GM18505 (cell line): ENCODE data around the gene IL20RB.

Experiments
- ATAC-seq: cut with Tn5 transposase; IDR thresholded peaks from one replicate; pipeline ENCODE4 v1.9.1; 2021; ENCODE audit not compliant: unreplicated experiment
- POLR2A ChIP-seq: IDR thresholded peaks from 4 replicates; pipeline ENCODE4 v1.6.1; 2011; ENCODE audit warnings: borderline replicate concordance; ENCODE audit not compliant: insufficient read depth, insufficient read length; ENCODE audit errors: extremely low read depth

IL20RB gene

GRCh38 chr3:136931606-136932005 is 26.2 kb upstream of the IL20RB start:
- TF ChIP-seq POLR2A, result no peak
- no peak for ATAC-seq

GRCh38 chr3:136932523-136932922 is 25.3 kb upstream of the IL20RB start:
- no peak for TF ChIP-seq POLR2A
- no peak for ATAC-seq

DNA sequence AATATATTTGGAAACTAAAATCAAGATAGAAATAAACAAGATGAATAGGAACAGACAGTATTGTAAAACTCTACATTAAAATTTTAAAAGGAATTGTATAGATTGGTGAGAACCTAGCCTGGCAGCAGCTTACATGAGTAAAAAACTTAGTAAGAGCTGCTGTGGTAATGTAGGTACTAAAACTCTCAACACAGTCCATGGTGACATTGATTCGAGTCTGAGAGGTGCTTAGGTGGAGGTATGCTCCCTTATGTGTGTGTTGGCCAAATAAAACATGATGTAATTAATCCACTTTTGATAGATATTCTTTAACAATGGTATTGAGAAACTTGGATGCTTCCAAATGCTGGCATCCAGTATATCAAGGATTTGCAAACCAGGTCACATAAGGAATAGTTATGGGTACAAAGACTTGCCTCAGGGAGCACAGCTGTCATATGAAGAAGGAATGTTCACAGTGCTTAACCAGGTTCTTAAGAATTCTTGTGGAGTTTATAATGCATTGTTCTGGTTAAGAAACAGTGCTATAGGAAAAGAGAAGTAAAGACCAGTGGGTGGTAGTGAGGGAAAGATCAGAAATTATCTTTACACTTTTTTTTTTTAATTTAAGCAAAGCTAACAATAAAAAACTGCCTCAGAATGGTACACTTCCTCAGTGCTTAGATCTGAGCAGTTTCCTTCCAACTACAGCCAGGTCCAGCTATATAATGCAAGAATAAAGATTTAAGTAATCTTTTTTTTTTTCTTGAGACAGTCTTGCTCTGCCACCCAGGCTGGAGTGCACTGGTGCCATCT is 24.6 kb upstream of the IL20RB start:
- ATAC-seq, result no peak

GRCh38 chr3:136937175-136937574 is 20.6 kb upstream of the IL20RB start:
- ATAC-seq, result no peak
- no peak for TF ChIP-seq POLR2A

More for the DNA sequence above, 24.6 kb upstream of the IL20RB start:
- no peak for TF ChIP-seq POLR2A

- no peak for ATAC-seq
- TF ChIP-seq POLR2A, result no peak
These were observed 19.9 kb upstream of the IL20RB start for GRCh38 chr3:136937851-136938250.

DNA sequence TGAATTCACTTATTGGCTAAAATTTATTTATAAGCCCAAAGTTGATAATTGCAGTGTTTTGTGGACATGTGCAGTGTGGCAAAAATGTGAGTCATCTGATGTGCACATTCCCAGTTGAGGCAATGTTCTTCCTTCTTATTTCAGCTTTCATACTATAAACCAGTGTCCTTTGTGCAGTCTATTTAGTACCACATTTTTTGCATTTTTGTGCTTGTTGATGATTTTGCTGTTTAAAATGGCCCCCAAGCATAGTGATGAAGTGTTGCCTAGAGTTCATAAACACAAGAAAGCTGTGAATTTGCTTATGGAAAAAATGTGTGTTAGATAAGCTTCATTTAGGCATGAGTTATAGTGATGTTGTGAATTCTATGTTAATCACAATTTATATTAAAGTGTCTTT is 19.4 kb upstream of the IL20RB start:
- TF ChIP-seq POLR2A, result no peak
- ATAC-seq, result no peak

GRCh38 chr3:136939489-136939888 is 18.3 kb upstream of the IL20RB start:
- ATAC-seq, result no peak
- no peak for TF ChIP-seq POLR2A

GRCh38 chr3:136942803-136943202 is 15.0 kb upstream of the IL20RB start:
- ATAC-seq, result no peak
- TF ChIP-seq POLR2A, result no peak

DNA sequence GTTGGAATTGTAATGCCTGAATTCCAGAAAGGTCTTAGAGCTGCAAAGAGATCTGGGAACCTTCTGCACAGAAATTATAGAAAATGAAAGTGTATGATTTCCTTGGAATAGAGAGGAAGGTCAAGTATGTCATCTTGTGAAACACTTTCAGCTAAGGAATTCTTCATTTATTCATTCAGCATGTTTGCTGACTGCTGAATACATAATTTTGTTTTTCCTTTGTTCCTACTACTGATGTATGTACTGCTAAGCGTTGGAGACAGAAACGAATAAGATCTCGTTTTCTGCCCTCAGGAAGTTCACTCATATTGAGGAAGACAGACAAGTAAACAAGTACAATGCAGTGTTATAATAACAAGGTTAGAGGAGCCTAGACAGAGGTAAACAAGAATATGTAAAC is 14.3 kb upstream of the IL20RB start:
- no peak for ATAC-seq
- no peak for TF ChIP-seq POLR2A

GRCh38 chr3:136946978-136947377 is 10.8 kb upstream of the IL20RB start:
- no peak for TF ChIP-seq POLR2A
- ATAC-seq, result no peak

- no peak for ATAC-seq
- TF ChIP-seq POLR2A, result no peak
These were observed 10.3 kb upstream of the IL20RB start for GRCh38 chr3:136947477-136947876.

DNA sequence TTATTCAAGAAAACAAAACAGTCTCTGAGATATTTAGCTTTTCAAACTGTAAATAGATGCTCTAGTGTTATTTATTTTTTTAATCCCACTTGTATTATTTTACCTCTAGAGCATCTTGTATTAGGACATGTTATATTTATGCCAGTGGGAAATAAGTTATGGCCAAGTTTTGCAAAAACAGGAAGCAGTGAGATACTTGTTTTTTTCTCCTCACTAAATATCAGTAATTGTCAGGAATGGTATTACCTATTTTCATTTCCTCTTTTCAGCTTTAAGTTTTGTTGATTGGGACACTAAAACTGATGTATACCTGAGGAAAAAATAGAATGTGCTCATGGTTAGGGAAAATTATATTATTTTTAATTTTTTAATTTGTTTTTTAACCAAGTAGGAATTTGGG is 8.6 kb upstream of the IL20RB start:
- ATAC-seq, result no peak
- TF ChIP-seq POLR2A, result no peak

GRCh38 chr3:136949708-136950107 is 8.1 kb upstream of the IL20RB start:
- ATAC-seq, result no peak

GRCh38 chr3:136950623-136951022 is 7.2 kb upstream of the IL20RB start:
- ATAC-seq, result no peak
- no peak for TF ChIP-seq POLR2A

More at GRCh38 chr3:136949708-136950107, 8.1 kb upstream of the IL20RB start:
- TF ChIP-seq POLR2A, result no peak
